ENCODE data around the gene SLC2A11. TPM values are rescaled to one million over a fixed set of nuclear protein-coding genes. Genes with fewer than 3 reads are reported as not detected.
"Not testable (repeated sequence)": the region's sequence is repeated elsewhere in the genome, so short reads cannot be mapped to it uniquely, and the experiment has no call there.

The SLC2A11 gene
- polyA plus RNA-seq, 1 donor from 2014 or later, result 45.7 TPM

DNA sequence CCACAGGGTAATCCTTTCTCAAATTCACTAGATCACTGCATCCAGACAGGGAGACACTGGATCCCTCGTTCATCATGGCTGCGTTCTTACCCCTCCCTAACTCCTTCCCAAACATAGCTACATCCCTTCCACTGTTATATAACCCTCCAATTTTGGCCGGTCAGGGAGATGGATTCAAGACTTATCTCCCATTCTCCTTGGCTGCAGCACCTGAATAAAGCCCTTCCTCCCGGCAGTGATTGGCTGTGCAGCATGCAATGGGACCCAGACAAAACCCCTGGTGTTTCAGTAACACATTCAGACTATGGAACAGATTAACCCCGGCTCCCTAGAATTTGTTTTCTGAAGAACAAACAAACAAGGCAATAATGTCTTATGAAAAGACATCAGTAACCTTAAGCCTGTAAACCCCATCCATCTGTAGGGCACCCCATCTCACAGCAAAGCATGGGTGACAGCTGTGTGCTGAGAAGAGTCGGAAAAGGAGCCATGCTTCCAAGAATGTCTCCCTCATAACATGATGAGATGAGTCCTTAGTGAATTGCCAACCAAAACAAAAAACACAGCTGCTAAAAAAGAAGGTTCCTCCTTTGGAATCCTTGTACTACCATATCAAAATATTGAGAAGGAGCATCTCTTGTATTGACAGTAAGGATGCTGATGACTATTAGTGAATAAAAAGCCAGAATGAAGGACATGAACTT lies 41.5 kb downstream of the SLC2A11 start:
- Histone ChIP-seq H3K9me2 (ENCODE audit: insufficient read depth, low read length) (no peaks in the 10 kb centered on the region), H3K9me3 (ENCODE audit: low read length) (no peaks in the 10 kb centered on the region), H3K79me2 (replicated peaks; ENCODE audit: insufficient read depth, low read length) (no peaks in the 10 kb centered on the region), H3K4me2 (ENCODE audit: low read length) (no peak overlapping the region), H3F3A (ENCODE audit: insufficient read depth, low read length, poor library complexity, severe bottlenecking) (no peaks in the 10 kb centered on the region), H3K27ac (ENCODE audit: low read length) (no peak overlapping the region), H4K20me1 (ENCODE audit: insufficient read depth) (no peaks in the 10 kb centered on the region), H3K9ac (ENCODE audit: low read length) (no peak overlapping the region), H2AFZ (ENCODE audit: low read depth, low read length) (no peak overlapping the region), H3K27me3 (ENCODE audit: insufficient read depth, low read depth, low read length) (no peaks in the 10 kb centered on the region), H3K36me3 (ENCODE audit: insufficient read depth, low read length) (no peaks in the 10 kb centered on the region), H3K4me3 (ENCODE audit: low read length) (no peak overlapping the region)
- no peak for TF ChIP-seq TAF1 (IDR thresholded peaks at IDR 0.05; ENCODE audit: low read depth)
- TF ChIP-seq RAD21 (conservative IDR thresholded peaks at IDR 0.05), result no peak
- TF ChIP-seq, protein P1, sequence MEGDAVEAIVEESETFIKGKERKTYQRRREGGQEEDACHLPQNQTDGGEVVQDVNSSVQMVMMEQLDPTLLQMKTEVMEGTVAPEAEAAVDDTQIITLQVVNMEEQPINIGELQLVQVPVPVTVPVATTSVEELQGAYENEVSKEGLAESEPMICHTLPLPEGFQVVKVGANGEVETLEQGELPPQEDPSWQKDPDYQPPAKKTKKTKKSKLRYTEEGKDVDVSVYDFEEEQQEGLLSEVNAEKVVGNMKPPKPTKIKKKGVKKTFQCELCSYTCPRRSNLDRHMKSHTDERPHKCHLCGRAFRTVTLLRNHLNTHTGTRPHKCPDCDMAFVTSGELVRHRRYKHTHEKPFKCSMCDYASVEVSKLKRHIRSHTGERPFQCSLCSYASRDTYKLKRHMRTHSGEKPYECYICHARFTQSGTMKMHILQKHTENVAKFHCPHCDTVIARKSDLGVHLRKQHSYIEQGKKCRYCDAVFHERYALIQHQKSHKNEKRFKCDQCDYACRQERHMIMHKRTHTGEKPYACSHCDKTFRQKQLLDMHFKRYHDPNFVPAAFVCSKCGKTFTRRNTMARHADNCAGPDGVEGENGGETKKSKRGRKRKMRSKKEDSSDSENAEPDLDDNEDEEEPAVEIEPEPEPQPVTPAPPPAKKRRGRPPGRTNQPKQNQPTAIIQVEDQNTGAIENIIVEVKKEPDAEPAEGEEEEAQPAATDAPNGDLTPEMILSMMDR (IDR thresholded peaks at IDR 0.05; ENCODE audit: poor library complexity, severe bottlenecking), result no peak
- TF ChIP-seq POLR2AphosphoS5 (IDR thresholded peaks at IDR 0.05), result no peak
- TF ChIP-seq, protein P2, sequence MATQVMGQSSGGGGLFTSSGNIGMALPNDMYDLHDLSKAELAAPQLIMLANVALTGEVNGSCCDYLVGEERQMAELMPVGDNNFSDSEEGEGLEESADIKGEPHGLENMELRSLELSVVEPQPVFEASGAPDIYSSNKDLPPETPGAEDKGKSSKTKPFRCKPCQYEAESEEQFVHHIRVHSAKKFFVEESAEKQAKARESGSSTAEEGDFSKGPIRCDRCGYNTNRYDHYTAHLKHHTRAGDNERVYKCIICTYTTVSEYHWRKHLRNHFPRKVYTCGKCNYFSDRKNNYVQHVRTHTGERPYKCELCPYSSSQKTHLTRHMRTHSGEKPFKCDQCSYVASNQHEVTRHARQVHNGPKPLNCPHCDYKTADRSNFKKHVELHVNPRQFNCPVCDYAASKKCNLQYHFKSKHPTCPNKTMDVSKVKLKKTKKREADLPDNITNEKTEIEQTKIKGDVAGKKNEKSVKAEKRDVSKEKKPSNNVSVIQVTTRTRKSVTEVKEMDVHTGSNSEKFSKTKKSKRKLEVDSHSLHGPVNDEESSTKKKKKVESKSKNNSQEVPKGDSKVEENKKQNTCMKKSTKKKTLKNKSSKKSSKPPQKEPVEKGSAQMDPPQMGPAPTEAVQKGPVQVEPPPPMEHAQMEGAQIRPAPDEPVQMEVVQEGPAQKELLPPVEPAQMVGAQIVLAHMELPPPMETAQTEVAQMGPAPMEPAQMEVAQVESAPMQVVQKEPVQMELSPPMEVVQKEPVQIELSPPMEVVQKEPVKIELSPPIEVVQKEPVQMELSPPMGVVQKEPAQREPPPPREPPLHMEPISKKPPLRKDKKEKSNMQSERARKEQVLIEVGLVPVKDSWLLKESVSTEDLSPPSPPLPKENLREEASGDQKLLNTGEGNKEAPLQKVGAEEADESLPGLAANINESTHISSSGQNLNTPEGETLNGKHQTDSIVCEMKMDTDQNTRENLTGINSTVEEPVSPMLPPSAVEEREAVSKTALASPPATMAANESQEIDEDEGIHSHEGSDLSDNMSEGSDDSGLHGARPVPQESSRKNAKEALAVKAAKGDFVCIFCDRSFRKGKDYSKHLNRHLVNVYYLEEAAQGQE (IDR thresholded peaks at IDR 0.05; ENCODE audit: borderline replicate concordance), result no peak
- TF ChIP-seq EZH2 (IDR thresholded peaks at IDR 0.05; ENCODE audit: borderline replicate concordance, insufficient read depth, low read length, poor library complexity, severe bottlenecking), result no peak
- no peak for TF ChIP-seq SMC3 (conservative IDR thresholded peaks at IDR 0.05; ENCODE audit: poor library complexity)
- no peak for TF ChIP-seq EP300 (conservative IDR thresholded peaks at IDR 0.05; ENCODE audit: poor library complexity, severe bottlenecking)
- TF ChIP-seq MXI1 (conservative IDR thresholded peaks at IDR 0.05; ENCODE audit: poor library complexity, severe bottlenecking), result no peak

DNA sequence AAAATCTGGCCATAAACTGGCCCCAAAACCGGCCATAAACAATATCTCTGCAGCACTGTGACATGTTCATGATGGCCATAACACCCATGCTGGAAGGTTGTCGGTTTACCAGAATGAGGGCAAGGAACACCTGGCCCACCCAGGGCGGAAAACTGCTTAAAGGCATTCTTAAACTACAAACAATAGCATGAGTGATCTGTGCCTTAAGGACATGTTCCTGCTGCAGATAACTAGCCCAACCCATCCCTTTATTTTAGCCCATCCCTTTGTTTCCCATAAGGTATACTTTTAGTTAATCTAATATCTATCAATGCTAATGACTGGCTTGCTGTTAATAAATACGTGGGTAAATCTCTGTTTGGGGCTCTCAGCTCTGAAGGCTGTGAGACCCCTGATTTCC lies 42.6 kb downstream of the SLC2A11 start:
- H3K27ac ChIP-seq (ENCODE audit: low read length); H3K79me2 ChIP-seq (replicated peaks; ENCODE audit: insufficient read depth, low read length); H3K4me2 ChIP-seq (ENCODE audit: low read length); H3K27me3 ChIP-seq (ENCODE audit: insufficient read depth, low read depth, low read length); H3K9ac ChIP-seq (ENCODE audit: low read length); H4K20me1 ChIP-seq (ENCODE audit: insufficient read depth); H2AFZ ChIP-seq (ENCODE audit: low read depth, low read length); H3F3A ChIP-seq (ENCODE audit: insufficient read depth, low read length, poor library complexity, severe bottlenecking); H3K4me3 ChIP-seq (ENCODE audit: low read length); H3K9me3 ChIP-seq (ENCODE audit: low read length); H3K9me2 ChIP-seq (ENCODE audit: insufficient read depth, low read length); H3K36me3 ChIP-seq (ENCODE audit: insufficient read depth, low read length): not testable (repeated sequence)
